Motor neuron (in vitro differentiated cells): ENCODE results near the gene ZNF658. TPM values are rescaled to one million over a fixed set of nuclear protein-coding genes. Genes with fewer than 3 reads are reported as not detected.
"Not testable (repeated sequence)": the region's sequence is repeated elsewhere in the genome, so short reads cannot be mapped to it uniquely, and the experiment has no call there.

Source experiments
- ATAC-seq, 8 experiments: fragments of 200-7000 bp; cut with Tn5 transposase; replicated peaks in 6 of 8; 2 replicates each; pipeline ENCODE4 v1.8.0; 2021; ENCODE audit warnings: mild to moderate bottlenecking in 8 of 8, moderate library complexity in 8 of 8
- H3K27ac ChIP-seq, 2 donors: fragments of 250-450 bp; sonication (Bioruptor Pico); 2 replicates each; pipeline ENCODE4 v1.9.0; 2021; ENCODE audit warnings: antibody characterized with exemption in 2 of 2, mild to moderate bottlenecking in 2 of 2, moderate library complexity in 1 of 2
- H3K4me1 ChIP-seq, 2 donors: fragments of 250-450 bp; sonication (Bioruptor Pico); replicated peaks in 1 of 2; 2 replicates each; pipeline ENCODE4 v1.6.1; 2021; ENCODE audit warnings: antibody characterized with exemption in 2 of 2, mild to moderate bottlenecking in 2 of 2, moderate library complexity in 1 of 2
- H3K4me3 ChIP-seq, 5 donors: fragments of 250-450 bp; sonication (Bioruptor Pico); 2 replicates each; pipeline ENCODE4 v1.9.0; 2021; ENCODE audit warnings: antibody characterized with exemption in 5 of 5, mild to moderate bottlenecking in 5 of 5, moderate library complexity in 4 of 5
- WGBS, 10 experiments: fragments of 450-650 bp; shearing (Covaris generic); methylation state at CpG; one replicate each; pipeline ENCODE4 v1.0.0; 2022; 5-methylcytosine and 5-hydroxymethylcytosine counted together
- in situ Hi-C, 9 experiments: fragments of 400-800 bp; cut with MboI; loops; one replicate each; pipeline ENCODE4 v1.15.0; 2021; ENCODE audit warnings: low sequenced_read_pairs in 9 of 9, low pct_unique_long_range_greater_than_20kb in 2 of 9; ENCODE audit not compliant: unreplicated experiment in 9 of 9
- total RNA-seq, 8 experiments: library from RNA; unstranded; fragments of 300-600 nt; gene quantifications; 2 replicates each; pipeline versions ENCODE4 v1.2.3 to v1.2.4, GENCODE V29; 2022

The ZNF658 gene
- 10 to 100 TPM in 1 of 8 experiments, 1 to 10 TPM in 7; 3.4 to 12.7 (median 6.7) TPM for total RNA-seq

DNA sequence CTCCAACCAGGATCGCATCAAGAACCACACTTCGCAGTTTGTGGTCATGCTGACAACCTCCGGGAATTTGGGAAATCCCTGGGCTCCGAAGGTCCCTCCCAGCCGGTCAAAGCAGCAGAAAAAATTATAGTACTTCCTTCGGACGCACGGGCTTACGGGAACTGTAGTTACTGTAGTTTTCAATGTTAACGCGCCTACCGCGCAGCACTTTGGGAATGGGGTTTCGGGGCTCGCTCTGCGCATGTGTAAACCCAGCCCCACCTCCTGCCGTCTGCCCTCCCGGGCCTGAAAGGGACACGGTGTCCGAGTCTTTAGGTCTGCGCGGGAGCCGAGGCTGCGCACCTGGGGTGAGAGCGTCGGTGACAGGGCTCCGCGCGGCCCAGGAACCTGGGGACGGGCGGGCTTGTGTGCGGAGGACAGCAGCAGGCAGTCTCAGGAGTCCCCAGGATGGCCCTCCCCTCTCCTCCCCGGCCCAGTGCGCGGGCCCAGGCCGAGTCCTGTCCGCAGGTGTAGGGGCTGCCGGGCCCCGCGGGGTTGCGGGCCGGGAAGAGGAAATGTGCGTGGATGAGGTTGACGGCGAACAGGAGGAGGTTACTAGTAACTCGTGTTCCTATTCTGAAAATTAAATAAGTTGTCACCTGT is at the start of gene ZNF658:
ZNF658 (plus strand) TSS at position 236 of the 642 bp plus-strand sequence. CDS start 2,837 bp downstream, outside the sequence.
- ATAC-seq: peak; percentile 92 to 99 (median 96)
- 0% methylated on average over 1 to 3 of the region's 46 CpGs; no CpG with 5 or more reads in 8 of the 10 experiments for WGBS, 10 experiments
- in situ Hi-C loops, H3K4me1 ChIP-seq: not testable (repeated sequence)
- peak within 1 kb of the TSS; percentile 45 to 64 (median 53) for H3K4me3 ChIP-seq
- H3K27ac ChIP-seq: peak within 1 kb of the TSS in 1 of 2 donors; percentile 66

DNA sequence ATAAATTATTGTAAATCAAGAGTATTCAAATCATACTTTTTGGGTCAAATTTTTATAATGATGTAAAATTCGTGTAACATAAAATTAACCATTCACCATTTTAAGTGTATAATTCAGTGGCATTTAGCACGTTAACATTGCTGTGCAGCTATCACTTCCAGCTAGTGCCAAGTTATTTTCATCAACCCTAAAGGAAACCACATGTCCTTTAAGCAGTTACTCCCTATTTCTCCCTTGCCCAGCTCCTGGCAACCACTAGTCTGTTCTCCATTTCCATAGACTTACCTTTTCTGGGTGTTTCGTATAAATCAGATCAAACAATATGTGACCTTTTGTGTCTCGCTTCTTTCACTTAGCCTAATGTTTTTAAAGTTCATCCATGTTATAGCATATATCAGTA is 38.8 kb upstream of the ZNF658 start:
- H3K27ac ChIP-seq, H3K4me1 ChIP-seq, H3K4me3 ChIP-seq, in situ Hi-C loops: not testable (repeated sequence)
- WGBS, 10 experiments: no CpG with 5 or more reads among the region's 4 CpGs
- ATAC-seq: peak in 3 of 8 experiments; percentile 23 to 68 (median 59)

DNA sequence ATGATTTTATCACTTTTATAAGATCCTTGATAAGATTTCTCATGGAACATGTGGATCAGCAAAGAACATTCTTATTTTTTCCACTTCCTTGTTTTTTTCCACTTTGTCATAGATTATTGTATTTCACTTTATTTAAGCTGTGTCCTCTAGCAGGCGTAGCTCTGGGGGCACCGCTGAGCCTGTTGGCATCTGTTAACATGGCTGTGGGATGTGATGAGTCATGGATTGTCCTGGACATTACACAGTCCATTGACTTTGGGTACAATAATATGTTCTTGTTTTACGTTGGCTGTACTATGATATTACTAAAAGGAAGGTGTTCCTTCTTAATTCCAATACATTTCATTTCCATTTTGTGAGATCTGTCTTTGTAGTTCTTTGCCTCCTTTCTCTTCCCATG is 31.9 kb upstream of the ZNF658 start:
- H3K4me3 ChIP-seq, H3K4me1 ChIP-seq, in situ Hi-C loops, H3K27ac ChIP-seq: not testable (repeated sequence)
- no CpG with 5 or more reads among the region's 3 CpGs for WGBS, 10 experiments
- peak in 5 of 8 experiments; percentile 49 to 58 (median 56) for ATAC-seq

DNA sequence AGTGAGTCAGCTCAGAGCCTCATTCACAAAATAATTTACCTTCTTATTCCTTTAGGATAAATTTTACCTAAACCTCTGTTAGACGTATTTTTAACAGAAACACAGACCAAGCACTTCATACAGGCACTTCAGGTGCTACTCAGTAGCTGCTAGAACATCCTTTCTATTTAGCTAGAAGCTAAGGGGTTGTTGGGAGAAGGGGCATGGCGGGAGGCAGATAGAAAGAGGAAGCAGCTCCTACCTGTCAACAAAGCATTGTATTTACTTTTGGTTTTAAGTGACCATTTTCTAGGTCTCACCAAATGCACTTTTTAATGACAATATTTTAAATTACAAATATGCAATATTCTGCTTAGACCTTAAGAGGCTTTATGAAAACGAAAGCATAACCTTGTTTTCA is 19.9 kb upstream of the ZNF658 start:
- ATAC-seq, H3K27ac ChIP-seq, in situ Hi-C loops, H3K4me1 ChIP-seq, H3K4me3 ChIP-seq: not testable (repeated sequence)
- 60% methylated on average over 1 of the region's 3 CpGs; no CpG with 5 or more reads in 9 of the 10 experiments for WGBS, 10 experiments

DNA sequence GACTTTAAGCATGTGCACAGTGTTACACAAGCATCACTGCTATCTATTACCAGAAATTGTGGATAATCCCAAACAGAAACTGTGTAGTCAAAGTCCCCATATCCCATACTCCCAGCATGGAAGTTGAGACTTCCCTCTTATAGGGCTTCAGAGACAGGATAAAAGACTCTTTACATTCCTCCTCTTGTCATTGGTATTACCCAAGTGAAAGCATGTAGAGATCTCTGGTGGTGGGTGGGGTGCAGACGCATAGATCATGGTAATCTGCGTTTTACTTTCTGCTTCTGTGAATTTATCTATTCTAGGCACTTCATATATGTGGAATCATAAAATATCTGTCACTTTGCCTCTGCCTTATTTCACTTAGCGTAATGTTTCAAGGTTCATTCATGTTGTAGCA is 18.7 kb upstream of the ZNF658 start:
- H3K4me1 ChIP-seq, in situ Hi-C loops, H3K27ac ChIP-seq, H3K4me3 ChIP-seq: not testable (repeated sequence)
- ATAC-seq: peak in 2 of 8 experiments; percentile 25 to 57
- WGBS, 10 experiments: no CpG with 5 or more reads among the region's 3 CpGs

DNA sequence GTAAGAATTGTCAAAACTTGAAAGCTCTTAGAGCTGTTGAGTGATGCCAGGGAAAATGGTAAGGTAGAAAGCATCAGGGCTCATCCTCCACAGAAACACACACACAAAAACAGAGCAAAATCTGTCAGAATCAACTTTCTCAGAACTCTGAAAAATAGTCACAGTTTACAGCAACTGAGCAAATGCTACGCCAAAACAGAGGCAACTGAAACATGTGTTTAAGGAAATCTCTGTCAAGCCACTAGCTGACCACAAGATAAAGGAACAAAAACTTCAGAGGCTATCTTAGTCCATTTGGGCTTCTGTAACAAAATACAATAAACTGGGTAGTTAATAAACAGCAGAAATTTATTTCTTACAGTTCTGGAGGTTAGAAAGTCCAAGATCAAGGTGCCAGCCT is 10.2 kb upstream of the ZNF658 start:
- H3K4me1 ChIP-seq, H3K4me3 ChIP-seq, in situ Hi-C loops, H3K27ac ChIP-seq, ATAC-seq: not testable (repeated sequence)
- no CpG with 5 or more reads among the region's 1 CpG for WGBS, 10 experiments

DNA sequence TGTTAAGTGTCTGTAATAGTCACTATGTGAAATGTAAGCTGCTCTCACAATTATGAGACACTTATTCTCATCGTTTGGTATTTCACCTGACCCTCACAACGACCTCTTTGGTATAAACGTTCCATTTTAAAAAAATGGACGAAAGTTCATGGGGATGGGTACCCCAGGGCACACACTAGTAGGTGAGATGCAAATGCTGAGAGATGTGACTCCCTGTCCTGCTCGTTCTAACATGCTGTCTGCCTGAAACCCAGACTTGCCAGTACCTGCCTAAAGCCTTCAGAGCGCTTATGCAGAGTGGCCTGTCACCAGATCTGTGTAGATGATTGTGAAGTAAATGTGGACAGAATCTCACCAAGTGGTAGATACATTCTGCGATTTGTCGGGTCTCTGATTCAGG is 616 bp downstream of the ZNF658 start:
- 0 to 20% methylated on average over 1 to 3 of the region's 8 CpGs; no CpG with 5 or more reads in 8 of the 10 experiments for WGBS, 10 experiments
- Histone ChIP-seq H3K27ac (peak overlapping the region in 1 of 2 donors; percentile 66), H3K4me3 (peak overlapping the region; percentile 45 to 64 (median 53))
- H3K4me1 ChIP-seq, in situ Hi-C loops: not testable (repeated sequence)
- peak in 5 of 8 experiments; percentile 3 to 21 (median 17) for ATAC-seq

DNA sequence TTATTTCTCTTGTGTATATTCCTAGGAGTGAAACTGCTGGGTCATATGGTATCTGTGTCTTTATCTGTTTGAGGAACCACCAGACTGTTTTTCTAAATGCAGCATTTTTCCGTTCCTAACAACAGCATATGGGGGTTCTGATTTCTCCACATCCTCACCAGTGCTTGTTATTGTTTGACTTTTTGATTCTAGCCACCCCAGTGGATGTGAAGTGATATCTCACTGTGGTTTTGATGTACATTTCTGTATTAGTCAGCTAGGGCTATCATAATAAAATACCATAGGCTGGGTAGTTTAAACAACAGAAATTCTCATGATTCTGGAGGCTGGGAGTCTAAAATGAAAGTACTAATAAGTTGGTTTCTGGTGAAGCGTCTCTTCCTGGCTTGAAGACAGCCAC is 9.0 kb downstream of the ZNF658 start:
- in situ Hi-C loops, ATAC-seq, H3K4me1 ChIP-seq, H3K27ac ChIP-seq, H3K4me3 ChIP-seq: not testable (repeated sequence)
- WGBS, 10 experiments: no CpG with 5 or more reads among the region's 2 CpGs

DNA sequence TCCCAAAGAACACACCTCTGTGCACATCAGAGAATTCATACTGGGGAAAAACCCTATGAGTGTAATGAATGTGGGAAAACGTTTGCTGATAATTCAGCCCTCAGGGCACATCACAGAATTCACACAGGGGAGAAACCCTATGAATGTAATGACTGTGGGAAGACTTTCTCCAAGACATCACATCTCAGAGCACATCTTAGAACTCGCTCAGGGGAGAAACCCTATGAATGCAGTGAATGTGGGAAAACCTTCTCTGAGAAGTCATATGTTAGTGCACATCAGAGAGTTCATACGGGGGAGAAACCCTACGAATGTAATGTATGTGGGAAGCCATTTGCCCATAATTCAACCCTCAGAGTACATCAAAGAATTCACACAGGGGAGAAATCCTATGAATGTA is 19.5 kb downstream of the ZNF658 start:
- H3K4me3 ChIP-seq, in situ Hi-C loops, H3K4me1 ChIP-seq, H3K27ac ChIP-seq, ATAC-seq: not testable (repeated sequence)
- WGBS, 10 experiments: no CpG with 5 or more reads among the region's 4 CpGs

DNA sequence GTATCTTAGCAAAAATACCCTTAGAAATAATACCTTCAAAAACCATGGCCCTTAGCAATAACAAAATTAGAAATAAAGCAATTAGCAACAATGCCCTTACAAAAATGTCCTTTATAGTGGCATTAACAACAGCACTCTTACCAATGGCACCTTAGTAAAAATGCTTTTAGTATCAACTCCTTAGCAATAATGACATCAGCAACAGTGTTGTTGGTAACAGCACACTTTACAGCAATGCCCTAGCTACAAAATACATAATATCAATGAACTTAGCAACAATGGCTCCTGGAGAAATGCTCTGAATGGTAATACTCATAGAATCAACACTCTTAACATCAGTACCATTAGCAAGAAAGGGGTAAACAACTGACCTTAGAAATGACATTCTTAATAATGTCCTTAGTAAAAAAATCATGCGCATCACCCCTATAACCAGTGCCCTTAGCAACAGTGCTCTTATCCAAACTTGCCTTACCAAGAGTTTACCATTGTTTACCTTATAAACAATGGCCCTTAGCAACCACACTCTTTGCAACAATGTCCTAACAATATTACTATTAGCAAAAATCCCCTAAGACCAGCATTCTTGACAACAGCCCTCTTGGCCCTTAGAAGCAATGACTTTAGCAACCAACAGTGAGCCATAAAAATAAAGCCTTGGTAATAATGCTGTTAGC is 35.8 kb downstream of the ZNF658 start:
- no CpG with 5 or more reads among the region's 1 CpG for WGBS, 10 experiments
- in situ Hi-C loops, H3K4me1 ChIP-seq, H3K4me3 ChIP-seq, H3K27ac ChIP-seq: not testable (repeated sequence)
- peak in 1 of 8 experiments; percentile 18 for ATAC-seq

DNA sequence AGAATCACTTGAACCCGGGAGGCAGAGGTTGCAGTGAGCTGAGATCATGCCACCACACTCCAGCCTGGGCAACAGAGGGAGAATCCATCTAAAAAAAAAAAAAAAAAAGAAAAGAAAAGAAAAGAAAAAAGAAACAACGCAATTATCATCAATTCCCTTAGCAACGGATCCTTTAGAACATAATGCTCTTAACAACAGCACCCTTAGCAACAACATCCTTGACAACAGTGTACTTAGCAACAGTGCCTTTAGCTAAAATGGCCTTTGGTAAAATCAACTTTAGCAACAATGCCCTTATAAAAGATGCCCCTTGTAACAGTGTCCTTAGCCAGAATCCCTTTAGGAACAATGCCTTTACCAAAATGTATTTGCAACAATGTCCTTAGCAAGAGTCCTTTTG is 37.1 kb downstream of the ZNF658 start:
- ATAC-seq: peak in 3 of 8 experiments; percentile 27 to 42 (median 39)
- 33% methylated on average over 1 of the region's 3 CpGs; no CpG with 5 or more reads in 9 of the 10 experiments for WGBS, 10 experiments
- H3K27ac ChIP-seq, H3K4me3 ChIP-seq, in situ Hi-C loops, H3K4me1 ChIP-seq: not testable (repeated sequence)

DNA sequence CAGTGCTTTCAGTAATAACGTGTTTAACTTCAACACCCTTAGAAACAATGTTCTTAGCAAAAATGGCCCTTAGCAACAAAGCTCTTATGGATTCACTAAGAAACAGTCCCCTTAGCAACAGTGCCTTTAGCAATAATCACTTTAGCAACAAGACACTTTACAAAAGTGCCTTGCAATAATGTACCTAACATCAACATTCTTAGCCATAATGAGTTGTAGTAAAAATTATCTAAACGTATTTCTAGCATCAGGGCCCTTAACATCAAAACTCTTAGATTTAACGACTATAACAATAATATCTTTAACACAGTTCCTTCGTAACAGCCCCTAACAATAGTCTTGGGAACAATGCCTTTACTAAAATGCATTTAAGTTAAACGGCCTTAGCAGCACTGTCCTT is 37.8 kb downstream of the ZNF658 start:
- WGBS, 10 experiments: 7 to 100% (median 78%) methylated on average over 1 to 4 of the region's 5 CpGs; no CpG with 5 or more reads in 3 of the 10 experiments
- ATAC-seq, H3K4me1 ChIP-seq, H3K27ac ChIP-seq, H3K4me3 ChIP-seq, in situ Hi-C loops: not testable (repeated sequence)

DNA sequence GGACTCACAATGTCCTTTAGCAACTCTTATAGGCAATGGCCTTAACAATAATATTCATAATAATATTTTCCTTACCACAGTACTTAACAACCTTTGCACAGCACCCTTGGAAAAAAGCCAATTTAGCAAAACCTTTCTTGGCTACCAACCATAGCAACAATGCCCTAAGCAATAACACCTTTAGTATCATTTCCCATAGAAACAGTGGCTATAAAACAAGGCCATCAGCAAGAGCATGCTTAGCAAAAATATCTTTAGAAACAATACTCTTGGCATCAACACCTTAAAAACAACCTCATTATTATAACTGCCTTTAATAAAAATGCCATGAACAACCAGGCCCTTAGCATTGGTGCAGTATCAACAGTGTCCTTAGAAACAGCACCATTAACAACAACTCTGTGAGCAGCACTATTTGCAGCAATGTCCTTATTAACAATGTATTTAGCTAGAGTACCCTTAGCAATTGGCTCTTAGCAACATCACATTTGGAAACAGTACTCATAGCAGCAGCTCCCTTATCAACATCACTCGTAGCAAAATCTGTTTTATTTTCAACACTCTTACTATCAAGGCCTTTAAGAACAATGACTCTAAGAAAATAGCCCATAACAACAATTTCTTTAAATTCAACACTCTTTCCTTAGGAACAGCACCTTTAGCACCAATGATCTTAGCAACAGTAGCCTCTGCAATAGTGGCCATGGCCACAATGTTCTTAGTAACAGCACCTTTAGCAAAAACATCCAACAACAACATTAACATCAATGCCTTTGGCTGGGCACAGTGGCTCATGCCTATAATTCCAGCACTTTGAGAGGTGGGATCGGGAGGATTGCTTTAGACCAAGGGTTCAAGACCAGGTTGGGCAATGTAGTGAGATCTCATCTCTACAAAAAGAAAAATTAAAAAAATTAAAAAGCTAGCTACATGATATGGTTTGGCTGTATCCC is 39.6 kb downstream of the ZNF658 start:
- H3K4me1 ChIP-seq, H3K4me3 ChIP-seq, H3K27ac ChIP-seq, in situ Hi-C loops: not testable (repeated sequence)
- peak in 1 of 8 experiments; percentile 16 for ATAC-seq
- no CpG with 5 or more reads among the region's 2 CpGs for WGBS, 10 experiments
